Measurements from ENCODE around the gene GREB1L. TPM values are rescaled to one million over a fixed set of nuclear protein-coding genes. Genes with fewer than 3 reads are reported as not detected.

GREB1L gene
- total RNA-seq, 2 donors from 2014 or later = 3.1 to 3.9 TPM

DNA sequence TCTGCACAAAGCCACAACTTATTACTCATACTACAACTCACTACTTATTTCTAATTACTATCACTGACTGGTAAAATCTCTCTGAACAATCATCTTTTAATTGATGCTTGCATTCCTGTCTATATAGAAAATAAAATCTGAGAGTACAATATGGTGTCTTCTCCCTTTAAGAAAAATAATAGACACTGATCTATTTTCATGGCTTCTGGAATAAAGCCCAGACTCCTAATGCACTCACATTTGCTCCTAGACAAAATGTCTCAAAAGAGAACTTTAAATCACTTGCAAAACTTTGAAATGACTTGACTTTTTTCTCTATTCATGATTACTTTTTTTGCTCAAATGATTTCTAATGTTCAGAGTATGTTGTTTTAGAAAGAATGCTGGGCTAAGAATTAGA, 329.7 kb downstream of the GREB1L start:
- H3K4me1 ChIP-seq (ENCODE audit: control insufficient read depth, insufficient read depth, low read length) = no peaks in the 10 kb centered on the region
- peaks cover 84% of the 10 kb centered on the region for H3K36me3 Mint-ChIP-seq (ENCODE audit: low read depth)
- H3K36me3 ChIP-seq (ENCODE audit: control insufficient read depth, insufficient read depth, low read length) = peaks cover 94% of the 10 kb centered on the region
- TF ChIP-seq, protein P1, sequence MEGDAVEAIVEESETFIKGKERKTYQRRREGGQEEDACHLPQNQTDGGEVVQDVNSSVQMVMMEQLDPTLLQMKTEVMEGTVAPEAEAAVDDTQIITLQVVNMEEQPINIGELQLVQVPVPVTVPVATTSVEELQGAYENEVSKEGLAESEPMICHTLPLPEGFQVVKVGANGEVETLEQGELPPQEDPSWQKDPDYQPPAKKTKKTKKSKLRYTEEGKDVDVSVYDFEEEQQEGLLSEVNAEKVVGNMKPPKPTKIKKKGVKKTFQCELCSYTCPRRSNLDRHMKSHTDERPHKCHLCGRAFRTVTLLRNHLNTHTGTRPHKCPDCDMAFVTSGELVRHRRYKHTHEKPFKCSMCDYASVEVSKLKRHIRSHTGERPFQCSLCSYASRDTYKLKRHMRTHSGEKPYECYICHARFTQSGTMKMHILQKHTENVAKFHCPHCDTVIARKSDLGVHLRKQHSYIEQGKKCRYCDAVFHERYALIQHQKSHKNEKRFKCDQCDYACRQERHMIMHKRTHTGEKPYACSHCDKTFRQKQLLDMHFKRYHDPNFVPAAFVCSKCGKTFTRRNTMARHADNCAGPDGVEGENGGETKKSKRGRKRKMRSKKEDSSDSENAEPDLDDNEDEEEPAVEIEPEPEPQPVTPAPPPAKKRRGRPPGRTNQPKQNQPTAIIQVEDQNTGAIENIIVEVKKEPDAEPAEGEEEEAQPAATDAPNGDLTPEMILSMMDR (conservative IDR thresholded peaks at IDR 0.05) = no peak
- no peak overlapping the region for H3K27ac ChIP-seq (ENCODE audit: low read depth, low read length)
- H3K9ac ChIP-seq (ENCODE audit: extremely low read depth, low read length, poor library complexity, severe bottlenecking) = no peak overlapping the region
- H3K9me3 ChIP-seq (ENCODE audit: control insufficient read depth, low read length) = no peaks in the 10 kb centered on the region
- H3K27ac Mint-ChIP-seq = no peak overlapping the region
- no peak overlapping the region for H3K4me3 Mint-ChIP-seq
- no peaks in the 10 kb centered on the region for H3K27me3 ChIP-seq (ENCODE audit: control insufficient read depth, insufficient read depth, low read length, poor library complexity, severe bottlenecking)
- H3K9me3 Mint-ChIP-seq = no peaks in the 10 kb centered on the region
- DNase-seq = no peak
- no peaks in the 10 kb centered on the region for H3K27me3 Mint-ChIP-seq (ENCODE audit: insufficient read depth)
- H3K4me1 Mint-ChIP-seq = no peaks in the 10 kb centered on the region
- H3K4me3 ChIP-seq (ENCODE audit: low read length) = no peak overlapping the region

Other genes with a start within 250 kb of the GREB1L start
- gene ROCK1, start 130.4 kb upstream of the GREB1L start, total RNA-seq = 10 to 100 TPM; 49.6 to 54.2 TPM